ENCODE results near the gene ORMDL2.

ORMDL2 gene

DNA sequence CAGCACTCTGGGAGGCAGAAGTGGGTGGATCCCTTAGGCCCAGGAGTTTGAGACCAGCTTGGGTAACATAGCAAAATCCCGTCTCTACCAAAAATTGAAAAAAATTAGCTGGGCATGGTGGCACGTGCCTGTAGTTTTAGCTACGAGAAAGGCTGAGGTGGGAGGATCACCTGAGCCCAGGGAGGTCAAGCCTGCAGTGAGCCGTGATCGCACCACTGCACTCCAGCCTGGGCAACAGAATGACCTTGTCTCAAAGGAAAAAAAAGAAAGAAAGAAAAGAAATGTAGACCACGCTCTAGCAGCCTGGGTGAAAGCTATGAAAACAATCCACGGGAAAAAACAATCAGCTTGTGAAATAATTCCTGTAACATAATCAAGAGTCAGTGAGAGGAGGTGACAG is 29.3 kb upstream of the ORMDL2 start:
- H3K79me2 ChIP-seq: no peaks in the 10 kb centered on the region
- H3K36me3 ChIP-seq (ENCODE audit: control insufficient read depth, insufficient read depth, low read length): no peaks in the 10 kb centered on the region
- no peak overlapping the region for H3K9ac ChIP-seq
- H3K27ac ChIP-seq: no peak overlapping the region
- no peak overlapping the region for H2AFZ ChIP-seq
- H3K9me3 ChIP-seq (ENCODE audit: control insufficient read depth, low read length): no peaks in the 10 kb centered on the region
- no peaks in the 10 kb centered on the region for H3K4me1 ChIP-seq
- H3K27me3 ChIP-seq (ENCODE audit: control insufficient read depth, insufficient read depth, low read length): no peaks in the 10 kb centered on the region
- H3K4me3 ChIP-seq (ENCODE audit: low read depth, low read length): no peak overlapping the region
- no peak overlapping the region for H3K4me2 ChIP-seq (ENCODE audit: low read length)
- TF ChIP-seq, protein P1, sequence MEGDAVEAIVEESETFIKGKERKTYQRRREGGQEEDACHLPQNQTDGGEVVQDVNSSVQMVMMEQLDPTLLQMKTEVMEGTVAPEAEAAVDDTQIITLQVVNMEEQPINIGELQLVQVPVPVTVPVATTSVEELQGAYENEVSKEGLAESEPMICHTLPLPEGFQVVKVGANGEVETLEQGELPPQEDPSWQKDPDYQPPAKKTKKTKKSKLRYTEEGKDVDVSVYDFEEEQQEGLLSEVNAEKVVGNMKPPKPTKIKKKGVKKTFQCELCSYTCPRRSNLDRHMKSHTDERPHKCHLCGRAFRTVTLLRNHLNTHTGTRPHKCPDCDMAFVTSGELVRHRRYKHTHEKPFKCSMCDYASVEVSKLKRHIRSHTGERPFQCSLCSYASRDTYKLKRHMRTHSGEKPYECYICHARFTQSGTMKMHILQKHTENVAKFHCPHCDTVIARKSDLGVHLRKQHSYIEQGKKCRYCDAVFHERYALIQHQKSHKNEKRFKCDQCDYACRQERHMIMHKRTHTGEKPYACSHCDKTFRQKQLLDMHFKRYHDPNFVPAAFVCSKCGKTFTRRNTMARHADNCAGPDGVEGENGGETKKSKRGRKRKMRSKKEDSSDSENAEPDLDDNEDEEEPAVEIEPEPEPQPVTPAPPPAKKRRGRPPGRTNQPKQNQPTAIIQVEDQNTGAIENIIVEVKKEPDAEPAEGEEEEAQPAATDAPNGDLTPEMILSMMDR (IDR thresholded peaks at IDR 0.05): no peak

DNA sequence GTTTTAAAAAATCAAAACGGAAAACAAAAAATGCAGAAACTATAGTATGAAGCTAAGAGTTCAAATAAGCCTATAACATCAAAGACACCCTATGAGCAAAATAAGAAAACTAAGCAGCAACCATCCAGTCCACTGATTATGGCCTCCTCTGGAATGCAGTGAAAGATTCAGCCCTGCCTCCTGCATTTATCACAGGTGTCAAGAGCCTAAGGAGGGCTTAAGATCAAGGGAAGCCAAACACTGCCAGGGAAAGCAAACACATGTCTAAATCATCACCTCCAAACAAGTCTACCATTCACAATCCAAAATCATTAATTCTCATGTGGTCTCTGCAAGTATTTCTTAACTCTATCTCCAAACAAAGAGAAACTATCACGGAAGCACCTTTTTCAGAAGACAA is 28.7 kb upstream of the ORMDL2 start:
- Histone ChIP-seq H3K27me3 (ENCODE audit: control insufficient read depth, insufficient read depth, low read length) (no peaks in the 10 kb centered on the region), H2AFZ (no peak overlapping the region), H3K9me3 (ENCODE audit: control insufficient read depth, low read length) (no peaks in the 10 kb centered on the region), H3K27ac (no peak overlapping the region), H3K9ac (no peak overlapping the region), H3K4me3 (ENCODE audit: low read depth, low read length) (no peak overlapping the region), H3K36me3 (ENCODE audit: control insufficient read depth, insufficient read depth, low read length) (no peaks in the 10 kb centered on the region), H3K4me1 (no peaks in the 10 kb centered on the region), H3K79me2 (no peaks in the 10 kb centered on the region), H3K4me2 (ENCODE audit: low read length) (no peak overlapping the region)
- TF ChIP-seq, protein P1 (IDR thresholded peaks at IDR 0.05): no peak

DNA sequence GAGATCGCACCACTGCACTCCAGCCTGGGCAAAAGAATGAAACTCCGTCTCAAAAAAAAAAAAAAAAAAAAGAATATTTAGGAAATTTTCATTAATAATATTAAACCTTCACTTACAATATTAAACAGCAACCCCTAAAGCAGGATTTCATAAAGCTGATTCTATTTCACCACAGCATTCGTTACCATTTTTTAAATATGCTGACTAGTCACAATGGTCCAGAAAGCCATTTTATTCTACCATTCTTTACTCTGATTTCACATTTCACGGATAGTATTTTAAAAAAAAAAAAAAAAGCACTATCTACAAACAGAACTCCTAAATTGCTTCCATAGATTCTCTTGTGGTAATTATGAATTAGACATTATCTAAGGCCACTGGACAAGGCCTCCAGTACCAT is 27.9 kb upstream of the ORMDL2 start:
- Histone ChIP-seq H2AFZ (no peak overlapping the region), H3K9ac (no peak overlapping the region), H3K9me3 (ENCODE audit: control insufficient read depth, low read length) (no peaks in the 10 kb centered on the region), H3K36me3 (ENCODE audit: control insufficient read depth, insufficient read depth, low read length) (no peaks in the 10 kb centered on the region), H3K27me3 (ENCODE audit: control insufficient read depth, insufficient read depth, low read length) (no peaks in the 10 kb centered on the region), H3K27ac (no peak overlapping the region), H3K4me2 (ENCODE audit: low read length) (no peak overlapping the region), H3K79me2 (no peaks in the 10 kb centered on the region), H3K4me1 (no peaks in the 10 kb centered on the region), H3K4me3 (ENCODE audit: low read depth, low read length) (no peak overlapping the region)
- TF ChIP-seq, protein P1 (IDR thresholded peaks at IDR 0.05): no peak

DNA sequence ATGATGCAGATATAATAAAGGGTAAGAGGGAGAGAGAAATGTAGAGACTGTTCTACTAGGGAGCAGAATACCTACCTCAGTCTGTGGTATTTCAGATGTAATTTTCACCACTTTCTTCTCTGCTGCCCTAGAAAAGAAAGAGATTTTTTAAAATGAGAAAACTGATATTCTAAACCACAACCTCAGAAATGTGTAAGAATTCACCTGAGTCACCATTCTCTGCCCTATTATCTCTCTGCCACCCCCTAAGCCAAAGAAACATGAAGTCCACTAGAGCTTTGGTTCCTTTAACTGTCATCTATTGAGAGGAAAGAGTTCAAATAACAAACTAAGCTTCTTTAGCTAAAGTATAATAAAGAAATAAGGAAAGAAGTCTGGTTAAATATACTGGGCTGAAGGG is 21.9 kb upstream of the ORMDL2 start:
- H3K79me2 ChIP-seq: peaks cover 19% of the 10 kb centered on the region
- no peak overlapping the region for H3K27ac ChIP-seq
- TF ChIP-seq, protein P1 (IDR thresholded peaks at IDR 0.05): no peak
- H3K27me3 ChIP-seq (ENCODE audit: control insufficient read depth, insufficient read depth, low read length): no peaks in the 10 kb centered on the region
- H3K4me3 ChIP-seq (ENCODE audit: low read depth, low read length): no peak overlapping the region
- no peaks in the 10 kb centered on the region for H3K36me3 ChIP-seq (ENCODE audit: control insufficient read depth, insufficient read depth, low read length)
- H2AFZ ChIP-seq: no peak overlapping the region
- H3K9me3 ChIP-seq (ENCODE audit: control insufficient read depth, low read length): no peaks in the 10 kb centered on the region
- H3K4me1 ChIP-seq: no peaks in the 10 kb centered on the region
- H3K9ac ChIP-seq: no peak overlapping the region
- H3K4me2 ChIP-seq (ENCODE audit: low read length): no peak overlapping the region

DNA sequence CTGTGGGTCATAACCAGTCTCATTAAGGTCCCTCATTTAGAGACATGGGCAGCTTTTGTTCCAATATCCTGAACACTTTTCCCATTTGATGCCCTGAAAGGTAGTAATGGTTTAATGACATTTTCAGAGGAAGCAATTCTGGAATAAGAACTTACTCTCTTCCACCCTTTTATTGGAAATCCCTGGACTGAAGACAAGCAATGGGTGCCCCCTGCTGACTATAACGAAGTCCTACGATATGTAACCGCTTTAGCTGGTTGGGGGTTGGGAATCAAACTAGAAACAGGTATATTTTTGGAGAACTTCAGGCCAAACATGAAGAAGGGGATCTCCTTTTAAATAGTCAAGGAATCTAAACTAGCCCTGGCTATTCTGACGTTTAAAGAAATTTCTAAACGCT is 20.8 kb upstream of the ORMDL2 start:
- Histone ChIP-seq H3K79me2 (peaks cover 19% of the 10 kb centered on the region), H3K9me3 (ENCODE audit: control insufficient read depth, low read length) (no peaks in the 10 kb centered on the region), H3K9ac (no peak overlapping the region), H3K4me2 (ENCODE audit: low read length) (no peak overlapping the region), H3K27me3 (ENCODE audit: control insufficient read depth, insufficient read depth, low read length) (no peaks in the 10 kb centered on the region), H3K4me1 (no peaks in the 10 kb centered on the region), H3K27ac (no peak overlapping the region), H3K4me3 (ENCODE audit: low read depth, low read length) (no peak overlapping the region), H3K36me3 (ENCODE audit: control insufficient read depth, insufficient read depth, low read length) (no peaks in the 10 kb centered on the region), H2AFZ (no peak overlapping the region)
- TF ChIP-seq, protein P1 (IDR thresholded peaks at IDR 0.05): peak; percentile 43
